LNCAP (cell line): ENCODE data around the gene ZNF112.

Experiments used
- TF ChIP-seq, protein P1 (sequence below): fragments of 450-650 bp; IDR thresholded peaks from 2 replicates; pipeline ENCODE4 v1.5.1; 2017; ENCODE audit warnings: mild to moderate bottlenecking

Gene ZNF112

DNA sequence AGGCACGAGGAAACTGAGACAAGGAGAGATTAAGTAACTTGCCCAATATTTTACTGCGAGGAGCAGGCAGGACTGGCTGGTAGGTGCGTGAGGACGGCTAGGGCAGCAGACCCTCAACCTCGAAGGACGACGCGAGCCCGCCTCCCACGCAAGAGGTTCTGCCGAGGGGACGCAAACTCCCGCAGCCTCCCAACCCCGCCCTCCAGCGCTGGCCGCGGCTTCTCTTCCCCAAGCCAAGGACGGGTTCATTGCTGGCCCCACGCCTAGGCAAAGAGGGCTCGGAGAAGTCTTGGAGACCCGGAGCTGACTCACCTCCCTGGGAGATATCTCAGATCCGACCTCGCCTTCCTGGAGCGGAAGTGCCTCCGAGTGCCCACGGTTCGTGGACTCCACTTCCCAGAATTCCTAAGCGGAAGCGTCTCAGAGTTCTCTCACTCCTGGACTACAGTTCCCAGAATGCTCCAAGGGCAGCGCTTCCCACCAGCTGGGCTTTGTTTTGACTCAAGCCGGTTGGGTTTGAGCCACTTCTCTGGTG lies 51.8 kb downstream of the ZNF112 start, which contains the start of gene ZNF235:
ZNF235 (minus strand) TSS at position 367 of the 535 bp plus-strand sequence. CDS start 1,621 bp downstream, outside the sequence.
- TF ChIP-seq, protein P1, sequence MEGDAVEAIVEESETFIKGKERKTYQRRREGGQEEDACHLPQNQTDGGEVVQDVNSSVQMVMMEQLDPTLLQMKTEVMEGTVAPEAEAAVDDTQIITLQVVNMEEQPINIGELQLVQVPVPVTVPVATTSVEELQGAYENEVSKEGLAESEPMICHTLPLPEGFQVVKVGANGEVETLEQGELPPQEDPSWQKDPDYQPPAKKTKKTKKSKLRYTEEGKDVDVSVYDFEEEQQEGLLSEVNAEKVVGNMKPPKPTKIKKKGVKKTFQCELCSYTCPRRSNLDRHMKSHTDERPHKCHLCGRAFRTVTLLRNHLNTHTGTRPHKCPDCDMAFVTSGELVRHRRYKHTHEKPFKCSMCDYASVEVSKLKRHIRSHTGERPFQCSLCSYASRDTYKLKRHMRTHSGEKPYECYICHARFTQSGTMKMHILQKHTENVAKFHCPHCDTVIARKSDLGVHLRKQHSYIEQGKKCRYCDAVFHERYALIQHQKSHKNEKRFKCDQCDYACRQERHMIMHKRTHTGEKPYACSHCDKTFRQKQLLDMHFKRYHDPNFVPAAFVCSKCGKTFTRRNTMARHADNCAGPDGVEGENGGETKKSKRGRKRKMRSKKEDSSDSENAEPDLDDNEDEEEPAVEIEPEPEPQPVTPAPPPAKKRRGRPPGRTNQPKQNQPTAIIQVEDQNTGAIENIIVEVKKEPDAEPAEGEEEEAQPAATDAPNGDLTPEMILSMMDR = no peak

DNA sequence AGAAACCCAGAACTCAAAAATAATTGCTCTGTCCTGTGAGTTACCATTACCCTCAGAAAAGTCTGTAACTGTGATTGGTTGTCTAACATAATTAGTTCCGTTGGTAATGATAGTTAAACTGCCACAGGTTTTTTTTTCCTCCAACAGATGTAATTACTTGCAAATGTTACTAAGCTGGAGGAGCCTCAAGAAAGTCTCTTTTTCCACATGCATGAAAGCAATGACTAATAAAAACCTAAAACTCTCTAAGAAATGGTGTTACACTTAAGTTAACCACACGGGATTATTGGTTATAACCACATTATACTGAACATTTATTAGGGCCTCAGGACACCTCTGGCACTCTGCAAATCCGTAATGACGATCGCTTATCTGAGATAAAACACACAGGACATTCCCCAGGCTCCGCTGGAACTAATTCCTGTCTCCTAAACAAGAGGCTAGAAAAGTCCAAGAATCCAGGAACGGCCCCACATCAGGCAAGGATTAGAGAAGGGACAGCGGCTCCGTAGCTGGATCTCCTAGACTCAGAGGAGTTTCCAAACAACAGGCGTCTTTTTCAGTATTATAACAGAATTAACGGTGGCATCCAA lies 52.4 kb downstream of the ZNF112 start:
- TF ChIP-seq, protein P1 = no peak

DNA sequence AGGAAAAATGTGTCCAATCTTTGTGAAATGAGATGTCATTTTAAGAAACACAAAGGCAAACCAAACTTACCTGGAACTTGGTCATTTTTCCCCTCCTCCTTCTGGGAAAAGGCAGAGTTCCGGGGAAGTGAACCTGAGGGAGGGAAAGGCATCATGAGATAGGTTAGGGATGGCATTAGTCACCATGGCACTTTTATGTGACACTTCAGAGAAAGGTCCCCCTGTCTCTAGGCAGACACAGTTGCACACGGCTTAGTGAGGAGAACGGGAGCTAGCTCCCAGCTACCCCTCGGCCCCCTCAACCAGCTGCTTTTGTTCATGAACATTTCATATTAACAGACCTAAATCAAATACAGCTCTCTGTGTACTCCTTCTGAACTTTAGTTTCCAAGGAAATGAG lies 53.2 kb downstream of the ZNF112 start:
- TF ChIP-seq, protein P1 = no peak

DNA sequence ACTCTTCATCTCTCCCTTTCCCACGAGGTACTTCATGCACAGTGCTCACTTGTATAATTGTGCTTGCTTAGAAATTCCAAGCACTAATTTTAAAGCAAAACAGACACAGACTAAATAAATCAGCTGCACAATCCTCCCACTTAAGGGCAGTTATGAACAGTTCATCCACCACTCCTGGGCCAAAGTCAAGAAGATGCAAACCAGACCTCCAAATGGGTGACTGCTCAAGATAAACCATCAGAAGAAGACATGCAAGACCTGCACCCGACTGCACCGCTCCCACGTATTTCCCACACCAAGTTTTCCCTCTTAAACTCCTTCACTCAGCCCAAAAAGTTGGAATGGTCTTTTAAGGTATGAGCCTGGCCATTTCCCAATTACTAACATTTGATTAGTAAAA lies 71.5 kb downstream of the ZNF112 start:
- TF ChIP-seq, protein P1 = no peak

DNA sequence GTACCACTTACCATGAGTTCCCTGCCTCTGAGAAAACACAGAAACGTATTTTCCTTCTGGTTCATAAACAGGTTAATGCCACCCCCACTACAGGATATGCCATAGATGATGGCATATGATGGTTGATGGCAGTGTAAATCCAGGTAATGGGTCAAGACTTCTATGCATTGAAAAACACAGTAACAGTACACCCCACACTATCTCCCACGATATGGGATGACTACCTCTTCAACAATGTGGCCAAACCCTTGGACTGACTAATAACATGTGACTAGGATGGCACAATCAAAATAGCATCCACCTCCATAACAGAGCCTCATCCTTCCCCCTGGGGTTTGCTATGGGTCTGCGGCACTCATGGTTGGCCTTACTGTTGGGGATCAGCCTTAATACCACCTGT lies 73.6 kb downstream of the ZNF112 start:
- TF ChIP-seq, protein P1 = no peak

DNA sequence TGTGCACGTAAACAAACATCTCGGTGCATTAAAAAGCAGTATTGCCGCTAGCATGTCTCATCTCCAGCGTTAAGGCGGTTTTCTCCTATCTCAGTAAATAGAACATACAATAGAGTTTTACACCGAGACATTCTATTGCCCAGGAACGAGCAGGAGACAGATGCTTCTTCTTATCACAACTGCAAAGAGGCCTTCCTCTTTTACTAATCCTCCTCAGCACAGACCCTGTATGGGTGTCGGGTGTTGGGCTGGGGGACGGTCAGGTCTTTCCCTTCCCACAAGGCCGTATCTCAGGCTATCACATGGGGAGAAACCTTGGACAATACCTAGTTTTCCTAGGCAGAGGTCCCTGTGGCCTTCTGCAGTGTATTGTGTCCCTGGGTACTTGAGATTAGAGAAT lies 75.6 kb downstream of the ZNF112 start:
- TF ChIP-seq, protein P1 = no peak

DNA sequence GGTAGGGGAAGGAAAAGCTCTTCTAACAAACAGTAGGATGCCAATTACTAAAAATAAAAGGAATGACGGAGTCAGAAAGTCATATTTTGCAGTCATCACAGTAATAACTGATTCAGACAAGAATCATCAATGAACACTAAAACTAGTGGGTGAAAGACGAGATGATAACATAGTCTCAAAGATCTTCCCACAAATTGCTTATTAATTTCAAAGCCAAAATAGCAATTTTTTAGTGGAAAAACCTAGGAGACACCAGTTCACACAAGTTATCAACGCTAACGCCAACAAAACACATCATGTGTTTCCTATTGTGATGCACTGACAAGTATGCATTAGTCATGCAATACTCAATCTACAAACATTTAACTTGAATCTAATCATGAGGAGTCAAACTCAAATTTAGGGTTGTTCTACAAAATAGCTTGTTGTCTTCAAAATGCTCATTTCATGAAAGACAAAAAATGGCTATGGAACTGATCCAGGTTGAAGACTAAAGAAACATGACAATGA lies 78.2 kb downstream of the ZNF112 start:
- TF ChIP-seq, protein P1 = no peak
